TTC549 (cell line): ENCODE results near the gene LIN54.

Experiments used
- FAIRE-seq: peaks from 2 replicates; lab custom pipeline; 2012; peaks lifted over from hg19 to GRCh38; lab: Jason Lieb, UNC

LIN54 gene

DNA sequence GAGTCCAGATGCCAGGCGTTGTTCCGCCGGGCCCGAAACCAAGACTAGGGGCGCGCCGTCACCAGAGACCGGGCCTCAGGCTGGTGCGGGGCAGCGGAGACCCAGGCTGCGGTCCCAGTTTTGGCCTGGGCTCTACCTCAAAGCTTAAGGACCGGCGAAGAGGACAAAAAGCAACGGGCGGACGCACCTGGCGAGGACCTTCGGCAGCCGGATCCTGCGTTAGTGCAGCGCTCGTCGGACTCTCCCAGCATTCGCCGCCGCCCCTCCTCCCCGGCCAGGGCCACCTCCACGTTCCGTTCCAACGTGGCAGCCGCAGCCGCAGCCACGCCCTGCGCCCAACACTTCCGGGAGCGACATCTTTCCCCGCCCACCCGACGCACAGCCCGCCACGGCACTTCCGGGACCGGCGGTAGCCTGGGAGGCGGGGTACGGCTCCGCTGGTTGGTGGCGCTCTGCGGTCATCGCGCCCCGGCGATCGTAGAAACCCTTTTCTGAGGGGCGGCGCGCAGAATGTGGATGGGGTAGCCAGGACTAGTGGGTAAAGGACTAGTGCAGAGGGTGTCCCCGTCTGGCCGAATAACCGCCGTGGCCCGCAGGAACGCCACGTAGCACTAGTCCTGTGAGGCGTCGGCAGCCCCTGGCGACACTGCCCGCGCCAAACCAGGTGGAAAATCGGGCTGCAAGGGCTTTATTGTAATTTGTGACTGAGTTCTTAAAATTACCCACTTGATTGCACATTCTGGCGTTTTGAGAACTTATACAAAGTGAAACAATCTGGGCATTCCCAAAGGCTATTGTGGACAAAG is 119.5 kb downstream of the LIN54 start, which contains the start of gene SEC31A:
Gene SEC31A, minus strand, starts transcription at position 253 of the 806 bp plus-strand sequence. CDS start 9,217 bp downstream, outside the sequence.
- FAIRE-seq = no peak

GRCh38 chr4:82890528-82890900 is 120.1 kb downstream of the LIN54 start:
- FAIRE-seq = no peak

GRCh38 chr4:82889287-82889686 is 121.3 kb downstream of the LIN54 start:
- no peak for FAIRE-seq

GRCh38 chr4:82886147-82886942 is 124.3 kb downstream of the LIN54 start:
- no peak for FAIRE-seq

- FAIRE-seq = no peak
These were observed 125.2 kb downstream of the LIN54 start for GRCh38 chr4:82885410-82885809.
